GM18511 (cell line): ENCODE measurements around the gene MYO7A.

Experiments
- ATAC-seq: cut with Tn5 transposase; IDR thresholded peaks from one replicate; pipeline ENCODE4 v1.9.1; 2021; ENCODE audit warnings: mild to moderate bottlenecking, moderate library complexity; ENCODE audit not compliant: unreplicated experiment

MYO7A gene

DNA sequence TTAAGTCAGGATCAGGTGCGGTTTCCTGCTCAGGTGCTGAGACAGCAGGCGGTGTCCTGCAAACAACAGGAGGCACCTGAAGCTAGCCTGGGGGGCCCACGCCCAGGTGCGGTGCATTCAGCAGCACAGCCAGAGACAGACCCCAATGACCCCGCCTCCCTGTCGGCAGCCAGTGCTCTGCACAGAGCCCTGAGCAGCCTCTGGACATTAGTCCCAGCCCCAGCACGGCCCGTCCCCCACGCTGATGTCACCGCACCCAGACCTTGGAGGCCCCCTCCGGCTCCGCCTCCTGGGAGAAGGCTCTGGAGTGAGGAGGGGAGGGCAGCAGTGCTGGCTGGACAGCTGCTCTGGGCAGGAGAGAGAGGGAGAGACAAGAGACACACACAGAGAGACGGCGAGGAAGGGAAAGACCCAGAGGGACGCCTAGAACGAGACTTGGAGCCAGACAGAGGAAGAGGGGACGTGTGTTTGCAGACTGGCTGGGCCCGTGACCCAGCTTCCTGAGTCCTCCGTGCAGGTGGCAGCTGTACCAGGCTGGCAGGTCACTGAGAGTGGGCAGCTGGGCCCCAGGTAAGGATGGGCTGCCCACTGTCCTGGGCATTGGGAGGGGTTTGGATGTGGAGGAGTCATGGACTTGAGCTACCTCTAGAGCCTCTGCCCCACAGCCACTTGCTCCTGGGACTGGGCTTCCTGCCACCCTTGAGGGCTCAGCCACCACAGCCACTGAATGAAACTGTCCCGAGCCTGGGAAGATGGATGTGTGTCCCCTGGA lies at the start of gene MYO7A:
Gene MYO7A (plus strand): TSS at position 327 of the 772 bp plus-strand sequence. CDS start 2,389 bp downstream, outside the sequence.
- ATAC-seq, result no peak

DNA sequence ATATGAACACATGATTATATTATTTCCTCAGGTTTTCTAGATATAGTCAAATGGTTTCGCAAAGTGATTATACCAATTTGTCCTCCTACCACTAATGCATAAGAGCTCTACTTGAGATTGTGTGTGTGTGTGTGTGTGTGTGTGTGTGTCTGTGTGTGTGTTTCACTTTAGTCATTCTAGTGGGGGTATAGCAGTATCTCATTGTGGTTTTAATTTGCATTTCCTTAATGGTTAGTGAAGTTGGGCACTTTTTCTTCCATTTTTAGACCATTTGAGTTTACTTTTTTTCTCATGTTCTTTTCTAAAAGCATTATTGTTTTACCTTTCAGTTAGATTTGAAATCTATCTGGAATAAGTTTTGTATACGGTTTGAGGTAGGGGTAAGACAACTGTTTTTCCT lies 48.4 kb upstream of the MYO7A start:
- ATAC-seq, result peak; percentile 59

DNA sequence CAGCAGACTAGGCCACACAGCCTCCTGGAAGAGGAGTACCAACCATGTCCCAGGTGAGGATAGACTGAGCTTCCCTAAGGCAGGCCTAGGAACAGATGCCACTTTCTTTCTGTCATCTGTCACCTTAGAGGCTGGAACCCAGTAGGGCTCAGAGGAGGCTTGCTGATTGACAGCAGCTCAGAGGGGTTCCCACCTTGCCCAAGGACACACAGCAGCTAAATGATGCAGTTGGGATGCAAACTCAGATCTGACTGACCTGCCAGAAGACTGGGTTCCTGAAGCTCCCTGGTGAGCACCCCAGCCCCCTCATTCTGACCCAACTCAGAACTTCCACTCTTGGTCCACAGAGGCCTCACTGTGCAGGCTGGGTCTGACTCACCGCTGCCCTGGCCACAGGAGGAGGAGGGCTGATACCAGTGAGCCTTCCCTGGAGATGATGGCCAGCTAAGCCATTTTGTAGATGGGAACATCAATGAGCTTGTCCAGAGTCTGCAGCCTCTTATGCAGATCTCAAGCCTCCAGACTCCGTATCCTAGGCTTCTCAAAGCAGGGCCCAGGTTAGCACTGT lies 47.3 kb upstream of the MYO7A start:
- no peak for ATAC-seq

DNA sequence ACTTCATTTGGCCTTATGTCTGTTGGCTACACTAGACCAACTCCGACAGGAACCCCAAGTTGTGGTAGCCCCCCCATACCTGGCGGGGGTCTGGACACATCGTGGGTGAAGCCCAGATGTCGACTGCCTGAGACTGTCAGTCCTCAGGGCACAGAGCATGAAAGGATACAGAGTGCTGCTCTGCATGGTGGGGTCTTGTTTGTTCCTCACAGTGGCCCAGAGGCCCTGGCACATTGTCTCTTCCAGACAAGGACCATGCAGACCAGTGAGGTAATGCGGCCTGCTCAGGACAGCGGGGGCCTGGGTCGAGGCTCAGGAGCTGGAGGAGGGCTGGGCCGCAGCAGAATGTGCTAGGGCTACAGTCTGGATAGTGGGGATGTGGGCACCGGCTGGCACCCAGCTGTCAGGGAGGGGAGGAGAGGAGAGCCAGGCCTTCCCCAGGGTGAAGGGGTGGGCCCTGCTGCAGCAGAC lies 46.6 kb upstream of the MYO7A start:
- ATAC-seq, result no peak

DNA sequence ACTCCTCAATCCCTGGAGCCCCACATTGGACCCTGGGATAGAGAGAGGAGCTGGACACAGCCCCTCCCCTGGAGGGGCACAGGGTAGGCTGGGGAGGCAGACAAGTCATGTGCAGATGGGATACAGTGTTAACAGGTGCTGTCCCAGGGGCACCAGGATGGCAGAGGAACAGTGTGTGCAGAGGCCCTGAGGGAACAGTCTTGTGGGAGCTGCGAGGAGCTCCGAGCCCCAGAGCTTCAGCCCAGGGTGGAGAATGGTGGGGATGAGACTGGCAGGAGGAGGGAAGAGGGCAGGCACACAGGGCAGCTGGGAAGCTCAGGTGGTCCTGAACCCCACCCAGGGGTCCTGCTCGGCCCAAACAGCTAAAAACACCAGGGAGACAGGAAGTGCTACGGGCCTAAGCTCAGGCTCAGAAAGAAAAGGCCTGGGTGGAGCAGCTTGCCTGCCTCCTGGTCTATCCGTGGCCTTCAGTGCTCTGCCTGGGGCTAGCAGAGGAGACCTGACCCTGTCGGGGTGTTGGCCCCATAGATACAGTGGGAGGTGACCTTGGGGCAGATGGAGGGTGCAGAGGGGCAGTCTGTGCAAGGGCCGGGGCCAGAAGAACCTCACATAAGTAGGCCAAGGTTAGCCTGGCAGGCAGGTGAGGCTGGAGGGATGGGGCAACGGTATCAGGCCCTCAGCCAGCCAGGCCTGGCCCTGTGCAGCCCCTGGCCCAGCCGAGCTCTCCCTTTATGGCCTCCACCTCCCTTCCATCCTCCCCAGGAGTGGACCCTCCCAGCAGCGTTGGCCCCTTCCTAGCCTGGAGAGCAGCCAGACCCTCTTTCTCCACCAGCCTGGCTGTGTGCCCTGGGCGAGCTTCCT lies 45.8 kb upstream of the MYO7A start:
- ATAC-seq, result no peak

DNA sequence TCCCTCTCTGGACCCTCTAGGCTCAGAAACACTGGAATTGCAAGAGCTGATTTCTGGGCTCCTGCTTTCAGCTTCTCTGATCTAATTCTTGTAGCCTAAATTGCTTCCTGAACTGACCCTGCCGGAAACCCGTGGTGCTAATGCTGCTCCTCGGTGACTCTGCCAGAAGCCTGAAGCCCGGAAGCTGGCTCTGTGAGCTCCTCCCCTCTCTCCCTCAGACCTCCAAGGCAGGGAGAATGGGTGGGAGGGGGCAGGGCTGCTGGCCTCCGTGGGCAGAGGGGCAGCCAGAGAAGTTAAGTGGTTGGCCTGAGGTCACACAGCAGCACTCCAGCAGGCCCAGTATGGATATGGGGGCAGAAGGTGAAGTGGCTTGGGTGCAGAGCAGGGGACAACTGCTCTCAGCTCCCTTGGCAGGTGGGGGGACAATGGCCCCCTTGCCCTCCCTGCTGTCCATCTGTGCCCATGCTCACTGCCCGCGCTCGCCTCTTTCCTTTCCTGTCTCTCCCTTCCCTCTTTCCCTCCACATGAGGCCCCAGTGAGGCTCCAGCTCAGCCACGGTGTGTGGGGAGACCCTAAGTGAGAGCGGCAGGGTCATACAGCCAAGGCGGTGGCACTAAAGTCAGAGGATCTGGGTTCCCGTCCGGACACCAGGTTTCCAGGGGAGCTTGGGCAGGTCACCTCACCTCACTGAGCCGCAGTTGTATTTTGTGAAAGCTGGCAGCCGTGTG lies 45.0 kb upstream of the MYO7A start:
- no peak for ATAC-seq

DNA sequence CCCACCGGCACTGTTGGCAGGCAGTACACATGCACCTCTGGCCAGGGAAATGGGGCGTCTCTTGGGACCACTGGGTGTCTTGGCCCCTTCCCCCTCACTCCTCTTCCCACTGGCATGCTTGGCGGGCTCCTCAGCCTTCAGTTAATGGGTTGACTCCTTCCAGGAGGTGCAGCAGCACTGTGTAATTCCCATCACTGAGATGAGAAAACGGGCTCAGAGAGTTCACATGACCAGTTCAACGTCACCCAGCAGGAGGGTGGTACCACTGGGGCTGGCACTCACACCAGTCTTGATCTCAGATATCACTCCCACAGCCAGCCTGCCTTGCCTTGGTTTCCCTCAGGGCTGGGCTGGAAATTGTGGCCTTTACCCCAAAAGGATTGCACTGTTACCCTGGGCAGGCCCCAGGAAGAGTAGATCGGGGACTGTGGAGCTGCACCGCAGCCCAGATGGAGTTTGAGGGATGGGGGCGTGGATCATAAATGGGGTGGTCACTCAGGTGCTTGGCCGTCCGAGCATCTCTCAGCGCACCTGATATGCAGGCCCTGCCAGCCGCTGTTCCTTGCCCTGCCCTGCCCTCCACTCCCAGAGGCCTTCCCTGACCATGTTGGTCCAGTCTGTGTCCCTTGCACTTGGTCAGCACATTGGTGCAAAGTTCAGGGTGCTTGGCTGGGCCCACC lies 44.3 kb upstream of the MYO7A start:
- ATAC-seq, result no peak

DNA sequence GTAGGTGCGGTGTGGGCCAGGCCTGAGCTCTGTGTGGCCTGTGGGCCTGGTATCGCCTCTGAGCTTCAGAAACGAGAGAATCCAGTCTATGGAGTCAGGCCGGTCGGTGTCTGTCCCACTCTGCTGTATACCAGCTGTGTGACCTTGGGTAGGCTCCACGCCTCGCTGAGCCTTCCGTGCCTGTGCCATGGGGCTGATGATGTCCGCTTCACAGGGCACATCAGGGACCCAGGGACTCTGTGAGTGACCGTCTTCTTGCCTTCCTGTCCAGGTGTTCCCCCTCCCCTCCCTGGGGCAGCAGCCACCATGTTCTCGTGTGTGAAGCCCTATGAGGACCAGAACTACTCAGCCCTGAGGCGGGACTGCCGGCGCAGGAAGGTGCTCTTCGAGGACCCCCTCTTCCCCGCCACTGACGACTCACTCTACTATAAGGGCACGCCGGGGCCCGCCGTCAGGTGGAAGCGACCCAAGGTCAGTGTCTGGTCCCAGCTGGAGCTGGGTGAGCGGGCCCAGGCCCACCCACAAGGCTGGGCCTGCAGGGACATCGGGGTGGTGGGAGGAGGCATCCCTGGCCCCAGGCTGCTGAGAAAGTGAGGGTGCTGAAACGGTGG lies 43.4 kb upstream of the MYO7A start:
- ATAC-seq, result no peak

DNA sequence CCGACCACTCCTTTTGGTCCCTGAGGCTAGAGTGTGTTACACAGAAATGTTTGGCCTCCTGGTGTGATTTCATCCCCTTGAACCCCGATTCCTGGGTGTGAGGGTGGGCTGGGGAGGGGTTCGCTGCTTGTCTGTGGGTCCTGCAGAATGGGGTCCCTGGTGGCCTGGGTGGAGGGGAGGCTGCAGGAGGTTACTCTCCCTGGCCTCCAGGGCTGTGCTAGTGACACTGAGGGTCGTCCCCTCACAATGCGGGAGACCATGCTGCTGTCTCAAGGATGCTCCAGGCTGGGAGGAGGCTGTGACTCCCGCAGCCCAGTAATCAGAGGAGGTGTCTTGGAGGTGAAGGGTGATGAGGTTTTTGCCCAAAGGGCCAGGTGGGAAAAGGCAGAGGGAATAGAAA lies 42.4 kb upstream of the MYO7A start:
- ATAC-seq, result no peak

DNA sequence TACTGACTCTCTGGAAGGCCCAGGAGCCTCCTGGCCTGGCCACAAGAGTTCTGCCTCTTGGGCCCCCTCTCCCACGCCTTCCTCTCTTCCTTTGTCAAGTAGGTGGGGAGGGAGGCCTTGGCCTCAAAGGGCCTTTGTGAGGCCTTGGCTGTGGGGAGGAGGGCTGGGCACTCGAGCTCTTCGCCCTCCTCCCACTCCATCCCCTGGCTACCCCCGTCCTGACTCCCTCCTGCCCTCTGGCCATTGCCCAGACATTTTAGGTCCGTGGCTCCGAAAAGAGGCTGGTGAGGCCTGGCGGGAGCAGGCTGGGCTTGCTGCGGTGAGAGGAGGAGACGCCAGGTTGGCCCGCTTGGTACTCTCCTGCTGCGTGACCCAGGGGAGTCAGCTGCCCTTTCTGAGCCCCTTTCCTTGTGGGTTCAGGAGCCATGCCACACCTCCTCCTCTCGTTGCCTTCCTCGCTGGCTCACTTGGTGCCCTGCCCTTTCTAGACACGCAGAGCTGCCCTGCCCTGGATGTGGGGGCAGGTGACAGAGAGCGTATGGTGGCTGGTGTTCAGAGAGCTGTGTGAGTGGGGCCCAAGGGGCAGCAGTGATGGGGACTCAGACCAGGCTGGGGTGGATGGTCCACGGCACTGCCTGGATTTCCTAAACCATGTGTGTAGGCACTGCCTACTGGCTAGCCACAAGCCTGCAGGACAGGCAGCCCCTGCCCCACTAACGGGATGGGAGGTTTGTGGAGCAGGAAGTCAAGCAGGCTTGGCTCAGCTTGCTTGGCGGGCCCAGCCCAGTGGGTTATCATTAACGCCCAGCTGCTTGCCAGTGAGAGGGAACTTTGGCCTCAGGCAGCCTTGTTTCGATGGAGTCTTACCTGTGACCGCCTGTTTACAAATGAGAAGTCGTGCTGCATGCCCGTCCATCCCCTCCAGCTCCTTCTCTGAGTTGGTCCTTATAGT lies 41.2 kb upstream of the MYO7A start:
- ATAC-seq, result no peak

DNA sequence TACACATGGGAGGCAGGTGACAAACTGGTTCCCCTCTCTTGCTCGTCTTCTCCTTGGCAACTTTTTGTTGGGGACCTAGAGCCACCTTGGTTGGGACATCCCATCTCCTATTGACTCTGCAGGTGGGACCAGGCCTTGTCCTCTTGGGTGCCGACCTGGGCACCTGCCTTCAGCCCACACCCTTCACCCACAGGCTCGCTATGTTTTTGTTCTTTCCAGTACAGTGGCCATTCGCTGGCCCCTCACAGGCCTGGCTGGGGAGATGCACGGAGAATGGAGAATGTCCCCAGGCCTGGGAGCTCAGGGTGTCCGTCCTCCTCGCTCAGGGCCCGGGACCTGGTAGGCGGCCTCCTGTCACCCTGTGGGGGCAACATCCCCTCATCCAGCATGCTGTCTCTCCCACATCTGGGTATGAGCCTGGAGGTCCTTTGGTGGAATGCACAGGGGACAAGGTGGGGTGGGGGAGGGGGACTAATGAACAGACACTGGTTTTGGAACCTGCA lies 40.3 kb upstream of the MYO7A start:
- ATAC-seq, result no peak

DNA sequence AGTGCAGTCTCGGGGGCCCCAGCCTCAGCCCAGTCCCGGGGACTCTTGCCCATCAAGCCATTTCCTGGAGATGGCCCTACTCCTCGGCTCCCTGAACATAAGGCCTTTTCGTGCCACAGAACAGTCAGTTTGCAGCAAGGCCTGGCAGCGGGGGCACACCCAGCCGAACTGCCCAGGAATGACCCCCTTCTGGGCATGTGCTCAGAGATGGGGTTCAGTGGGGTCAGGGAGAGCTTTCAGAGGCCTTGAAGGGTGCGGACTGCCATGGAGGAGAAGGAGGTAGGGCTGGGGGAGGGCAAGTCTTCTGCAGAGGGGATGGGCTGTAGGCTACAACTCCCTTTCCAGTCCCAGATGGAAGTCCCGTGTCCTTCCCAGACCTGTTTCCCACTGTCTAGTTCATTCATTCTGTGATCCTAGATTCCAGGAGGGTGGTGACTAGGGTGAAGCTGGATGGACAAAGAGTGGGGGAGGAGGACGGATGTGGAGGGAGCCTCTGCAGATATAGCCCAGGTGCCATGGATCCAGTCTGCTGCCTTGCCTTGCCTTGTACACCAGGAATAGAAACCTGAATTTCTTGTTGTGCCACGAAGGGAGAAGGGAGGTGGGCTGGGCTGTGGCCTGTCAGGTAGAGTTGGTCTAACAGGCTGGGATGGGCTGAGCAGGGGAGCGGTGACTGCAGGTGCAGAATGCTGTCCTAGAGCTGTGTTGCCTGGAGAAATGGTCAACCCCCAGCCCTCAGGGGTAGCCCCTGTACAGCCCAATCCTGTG lies 39.6 kb upstream of the MYO7A start:
- ATAC-seq, result no peak

DNA sequence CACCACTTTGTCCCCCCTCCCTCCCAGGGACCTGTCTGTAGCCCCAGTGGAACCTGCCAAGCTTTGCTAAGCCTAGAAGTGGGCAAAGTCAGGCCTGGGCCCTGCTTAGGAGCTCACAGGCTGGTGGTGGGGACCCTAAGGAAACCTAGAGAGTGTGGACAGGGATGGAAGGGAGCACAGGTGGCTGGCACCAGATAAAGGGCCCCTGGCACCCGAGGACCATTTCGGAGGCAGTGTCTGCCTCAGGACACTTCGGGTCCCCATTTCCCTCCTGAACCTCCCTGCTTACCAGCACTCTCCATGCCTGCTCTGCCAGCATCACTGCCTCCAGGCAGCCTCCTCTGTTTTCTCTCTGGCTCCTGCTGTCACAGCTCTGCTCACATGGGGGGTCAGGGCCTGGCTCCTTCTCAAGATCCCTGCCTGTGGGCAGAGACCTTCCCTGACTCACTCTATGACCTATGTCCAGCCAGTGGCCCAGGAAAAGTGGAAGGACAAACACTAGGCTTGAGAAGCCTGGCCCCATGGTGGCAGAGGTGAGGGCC lies 39.0 kb upstream of the MYO7A start:
- no peak for ATAC-seq

DNA sequence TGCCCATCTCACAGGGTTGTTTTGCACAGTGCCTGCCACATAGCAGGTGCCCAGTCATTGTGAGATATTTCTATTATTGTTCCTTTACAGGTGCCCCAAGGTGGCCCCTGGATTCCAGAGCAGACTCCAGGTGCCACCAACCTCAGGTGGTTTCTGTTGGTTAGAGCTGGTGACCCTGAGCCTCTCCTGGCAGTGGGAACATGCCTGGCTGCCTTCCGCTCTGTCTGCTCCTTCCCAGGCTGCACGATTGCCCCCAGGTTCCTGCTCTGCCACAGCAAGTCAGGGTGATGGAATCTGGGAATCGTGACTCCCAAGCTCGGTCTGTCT lies 38.0 kb upstream of the MYO7A start:
- ATAC-seq, result no peak

DNA sequence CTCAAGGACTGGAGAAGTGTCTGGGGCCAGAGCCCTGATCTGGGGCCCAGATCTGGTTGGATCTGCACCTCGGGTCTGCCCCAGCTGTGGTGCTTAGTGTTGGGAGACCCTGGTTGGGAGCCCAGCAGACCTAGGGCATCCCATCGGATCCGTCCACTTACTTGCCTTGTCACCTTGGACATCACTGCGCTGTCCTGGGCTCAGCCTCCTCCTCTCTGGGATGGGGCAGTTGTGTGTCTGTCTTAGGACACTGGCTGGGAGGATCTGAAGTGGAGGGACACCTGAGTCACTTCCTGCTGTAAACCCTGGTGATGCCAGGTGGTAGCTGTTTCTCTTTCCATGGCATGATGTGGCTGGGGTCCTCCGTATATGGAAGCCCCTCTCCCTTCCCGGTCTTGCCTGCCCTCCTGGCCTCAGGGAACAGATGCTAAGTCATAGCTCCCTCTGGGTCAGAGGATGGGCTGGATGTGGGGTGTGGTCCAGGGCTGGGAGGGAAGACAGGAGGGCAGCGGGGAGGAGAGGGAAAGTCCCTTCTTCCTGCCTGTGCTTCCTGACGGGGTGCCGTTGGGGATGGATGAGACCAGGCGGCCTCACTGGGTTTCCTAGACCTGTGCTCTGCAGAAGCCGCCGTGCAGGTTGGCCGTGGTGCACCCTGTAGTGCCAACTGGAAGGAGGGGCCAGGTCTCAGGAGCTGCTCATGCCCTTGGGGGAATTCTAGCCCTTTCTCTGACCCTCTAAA lies 37.5 kb upstream of the MYO7A start:
- no peak for ATAC-seq

DNA sequence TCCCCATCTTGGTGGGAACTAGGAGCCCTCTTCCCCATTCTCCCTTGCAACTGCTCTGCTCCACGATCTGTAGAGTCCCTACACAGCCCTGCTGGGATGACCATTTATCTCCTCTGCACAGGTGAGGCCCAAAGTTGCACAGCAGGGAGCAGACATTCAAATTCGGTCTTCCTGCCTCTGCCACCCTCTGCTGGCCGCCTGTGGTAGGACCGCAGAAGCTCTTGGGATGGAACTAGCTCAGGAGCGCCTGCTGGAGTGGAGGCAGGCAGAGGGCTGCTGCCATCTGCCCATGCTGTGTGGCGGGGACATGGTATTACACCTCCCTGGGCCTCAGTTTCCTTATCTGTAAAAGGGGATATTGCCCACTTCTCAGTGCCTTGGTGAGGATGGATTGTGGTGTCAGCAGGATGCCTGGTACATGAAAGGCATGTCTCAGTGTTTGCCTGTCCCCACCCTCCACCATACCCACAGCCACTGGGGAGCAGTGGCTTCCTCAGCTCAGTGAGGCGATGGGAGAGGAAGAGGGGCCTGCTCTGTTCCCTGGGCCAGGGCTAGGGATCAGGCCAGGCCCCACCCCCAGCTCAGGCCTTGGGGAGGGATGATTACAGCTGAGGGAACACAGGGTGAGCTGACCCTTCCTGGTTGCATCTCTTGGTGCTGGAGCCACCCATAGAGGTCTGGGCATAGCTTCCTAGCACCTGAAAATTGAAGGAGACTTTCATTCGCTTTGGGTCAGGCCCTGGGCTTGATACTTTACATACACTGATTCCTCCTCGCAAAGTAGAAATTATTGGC lies 36.7 kb upstream of the MYO7A start:
- ATAC-seq, result peak; percentile 88
